NB4 (cell line): ENCODE results near the gene MSH2.
"Not testable (repeated sequence)": the region's sequence is repeated elsewhere in the genome, so short reads cannot be mapped to it uniquely, and the experiment has no call there.

Source experiments
- CTCF ChIP-seq: IDR thresholded peaks from one replicate; pipeline ENCODE4 v1.5.1; 2012; ENCODE audit warnings: low read depth, low read length
- POLR2A ChIP-seq: IDR thresholded peaks from 2 replicates; pipeline ENCODE4 v1.6.1; 2011; ENCODE audit warnings: mild to moderate bottlenecking; ENCODE audit not compliant: insufficient read length; ENCODE audit errors: extremely low read depth

GRCh38 chr2:47420683-47421082 is 17.7 kb downstream of the MSH2 start:
- not testable (repeated sequence) for TF ChIP-seq CTCF, POLR2A
